Measurements from ENCODE around the gene GRAP2. TPM values are rescaled to one million over a fixed set of nuclear protein-coding genes. Genes with fewer than 3 reads are reported as not detected.

The GRAP2 gene
- total and polyA plus RNA-seq, 2 donors (not counting 3 experiments of a cell fraction or from before 2014, with no cell fraction given) = 0.04 TPM; not detected in 1

DNA sequence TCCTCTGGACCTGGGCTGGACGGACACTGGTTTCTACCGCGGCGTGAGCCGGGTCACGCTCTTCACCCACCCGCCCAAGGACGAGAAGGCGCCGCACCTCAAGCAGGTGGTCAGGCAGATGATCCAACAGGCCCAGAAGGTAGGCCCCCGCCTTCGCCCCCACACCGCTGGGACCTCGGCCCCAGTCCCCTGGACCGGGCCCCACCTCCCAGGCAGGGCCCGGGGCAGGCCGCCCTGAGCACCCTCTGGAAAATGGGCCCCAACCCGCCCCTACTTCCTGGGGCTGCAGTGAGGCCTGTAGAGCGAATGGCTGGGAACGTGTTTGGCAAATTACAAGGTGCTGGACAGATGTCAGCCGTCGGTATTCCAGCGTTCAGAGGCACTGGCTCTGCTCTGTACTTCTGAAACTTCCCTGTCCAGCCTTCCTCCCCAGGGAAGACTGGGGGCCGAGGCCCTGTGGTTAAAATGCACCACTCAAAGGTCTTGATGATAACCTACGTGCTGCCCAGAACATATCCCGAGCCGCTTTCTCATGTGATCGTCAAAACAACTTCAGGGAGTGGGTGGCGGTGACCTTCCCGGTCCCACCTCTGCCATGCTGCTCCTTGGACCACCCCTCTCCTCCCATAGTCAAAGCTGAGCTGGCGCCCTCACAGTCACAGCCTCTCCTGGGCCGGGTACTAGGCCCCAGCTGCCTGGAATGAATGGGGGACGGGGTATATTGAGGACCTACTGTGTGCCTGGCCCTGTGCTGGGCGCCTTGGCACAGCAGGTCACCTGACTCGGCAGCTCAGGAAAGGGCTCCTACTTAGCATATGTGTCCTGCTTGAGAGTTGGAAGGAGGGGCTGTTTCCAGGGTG, 94.7 kb downstream of the GRAP2 start:
- no peaks in the 10 kb centered on the region for H3K9me1 ChIP-seq (replicated peaks; ENCODE audit: control insufficient read depth, extremely low read depth, insufficient read depth, low read length)
- FAIRE-seq = no peak
- ChIA-PET POLR2A (no interaction called here), CTCF (interaction anchor here (2.1 to 2.4 kb wide), 2 partner anchors 10 to 29 kb away, joined by 7 to 11 read pairs; no protein-coding TSS in a partner anchor)
- H3K4me2 ChIP-seq (ENCODE audit: insufficient read depth, low read length) = no peak overlapping the region
- no peak overlapping the region for H3K9ac ChIP-seq (replicated peaks; ENCODE audit: extremely low read depth, insufficient read depth, low read length)
- intact Hi-C loops (cut with micrococcal nuclease) (no loop called here), dilution Hi-C loops (cut with MboI; ENCODE audit: extremely low pct_ligation_motif_present, low sequenced_read_pairs) (no loop called here)
- no peaks in the 10 kb centered on the region for H4K20me1 ChIP-seq (replicated peaks; ENCODE audit: control insufficient read depth, extremely low read depth, insufficient read depth, low read length)
- H3K36me3 ChIP-seq (ENCODE audit: control insufficient read depth in 2 of 2, extremely low read depth in 1 of 2, insufficient read depth in 2 of 2, low read length in 2 of 2) = no peaks in the 10 kb centered on the region
- no peak for DNase-seq (ENCODE audit: low read depth, low spot score)
- H3K79me2 ChIP-seq (ENCODE audit: control insufficient read depth, insufficient read depth, low read length) = no peaks in the 10 kb centered on the region
- H3K4me3 ChIP-seq (replicated peaks in 1 of 3; ENCODE audit: insufficient read depth in 1 of 3, low read depth in 1 of 3, low read length in 3 of 3) = no peak overlapping the region
- H2AFZ ChIP-seq (ENCODE audit: low read depth, low read length) = no peak overlapping the region
- no peaks in the 10 kb centered on the region for H3K9me3 ChIP-seq (replicated peaks; ENCODE audit: control insufficient read depth, insufficient read depth, low read length)
- no TSS peak for BruUV-seq (replicated peaks)
- H3K27me3 ChIP-seq (ENCODE audit: control insufficient read depth in 2 of 2, insufficient read depth in 2 of 2, low read length in 2 of 2) = peaks cover 22 to 36% of the 10 kb centered on the region in 2 experiments
- TF ChIP-seq MYC (IDR thresholded peaks at IDR 0.05; ENCODE audit: low read depth, low read length) = no peak
- no peak for TF ChIP-seq EZH2 (IDR thresholded peaks at IDR 0.05; ENCODE audit: borderline replicate concordance, low read depth, low read length, severe bottlenecking)
- TF ChIP-seq FOS (IDR thresholded peaks at IDR 0.05; ENCODE audit: borderline replicate concordance, insufficient read depth, low read length) = no peak
- TF ChIP-seq JUN (IDR thresholded peaks at IDR 0.05; ENCODE audit: borderline replicate concordance, insufficient read depth, insufficient read length, low read depth) = no peak
- no peak for TF ChIP-seq POLR2A (IDR thresholded peaks at IDR 0.05; ENCODE audit: low read depth, low read length)
- TF ChIP-seq POLR2AphosphoS5 (IDR thresholded peaks at IDR 0.05; ENCODE audit: insufficient read depth, low read depth, low read length) = no peak
- TF ChIP-seq GATA2 (IDR thresholded peaks at IDR 0.05; ENCODE audit: insufficient read depth, insufficient read length, low read depth, low read length) = no peak
- no peak overlapping the region for H3K27ac ChIP-seq (ENCODE audit: insufficient read depth, low read depth, low read length)
- no peaks in the 10 kb centered on the region for H3K4me1 ChIP-seq (ENCODE audit: control insufficient read depth, extremely low read depth, insufficient read depth, low read length)

All from endothelial cell of umbilical vein (primary cell).